ENCODE data around the gene PLCB2. TPM values are rescaled to one million over a fixed set of nuclear protein-coding genes. Genes with fewer than 3 reads are reported as not detected.

PLCB2 gene
- total RNA-seq, 4 donors from 2014 or later = 0.88 to 4.2 (median 2.3) TPM

DNA sequence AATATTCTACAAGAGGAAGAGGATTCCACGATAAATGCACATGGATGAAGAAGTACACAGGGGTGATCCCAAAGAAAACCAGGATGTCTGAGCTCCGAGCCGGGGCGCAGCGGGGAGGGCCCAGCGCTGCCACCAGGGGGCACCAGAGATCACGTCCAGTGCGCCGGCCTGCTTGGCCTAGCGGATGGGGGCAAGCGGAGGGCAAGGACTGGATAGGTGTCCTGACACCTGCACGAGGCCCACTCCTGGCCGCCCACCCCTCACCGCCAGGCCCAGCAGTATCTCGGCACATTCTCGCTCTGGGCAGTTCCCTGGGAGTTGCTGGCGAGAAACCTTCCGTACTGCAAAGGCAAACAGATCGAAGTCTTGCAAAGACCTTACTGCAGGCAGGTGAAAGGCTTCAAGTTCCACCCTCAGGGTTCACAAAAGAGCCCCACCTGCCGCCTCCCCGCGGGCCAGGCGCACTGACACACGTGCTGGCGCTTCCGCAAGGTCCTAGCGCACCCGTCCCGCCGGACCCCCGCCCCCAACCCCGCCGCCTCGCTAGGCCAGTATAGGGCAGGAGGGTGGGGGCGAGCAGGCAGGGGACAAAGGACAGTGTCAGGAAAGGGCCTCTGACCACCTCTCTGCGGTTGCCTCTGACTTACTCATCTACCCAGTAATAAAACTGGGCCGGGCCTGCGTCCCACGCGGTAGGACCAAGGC is 28.1 kb downstream of the PLCB2 start:
- intact Hi-C loops (cut with DNase I; ENCODE audit: low total_unique reads) = loop anchor here (5.0 to 10.0 kb wide), 3 partner anchors 85 to 227 kb away; no protein-coding TSS in a partner anchor
- no peak for TF ChIP-seq POLR2A (IDR thresholded peaks at IDR 0.05)
- TF ChIP-seq, protein P1, sequence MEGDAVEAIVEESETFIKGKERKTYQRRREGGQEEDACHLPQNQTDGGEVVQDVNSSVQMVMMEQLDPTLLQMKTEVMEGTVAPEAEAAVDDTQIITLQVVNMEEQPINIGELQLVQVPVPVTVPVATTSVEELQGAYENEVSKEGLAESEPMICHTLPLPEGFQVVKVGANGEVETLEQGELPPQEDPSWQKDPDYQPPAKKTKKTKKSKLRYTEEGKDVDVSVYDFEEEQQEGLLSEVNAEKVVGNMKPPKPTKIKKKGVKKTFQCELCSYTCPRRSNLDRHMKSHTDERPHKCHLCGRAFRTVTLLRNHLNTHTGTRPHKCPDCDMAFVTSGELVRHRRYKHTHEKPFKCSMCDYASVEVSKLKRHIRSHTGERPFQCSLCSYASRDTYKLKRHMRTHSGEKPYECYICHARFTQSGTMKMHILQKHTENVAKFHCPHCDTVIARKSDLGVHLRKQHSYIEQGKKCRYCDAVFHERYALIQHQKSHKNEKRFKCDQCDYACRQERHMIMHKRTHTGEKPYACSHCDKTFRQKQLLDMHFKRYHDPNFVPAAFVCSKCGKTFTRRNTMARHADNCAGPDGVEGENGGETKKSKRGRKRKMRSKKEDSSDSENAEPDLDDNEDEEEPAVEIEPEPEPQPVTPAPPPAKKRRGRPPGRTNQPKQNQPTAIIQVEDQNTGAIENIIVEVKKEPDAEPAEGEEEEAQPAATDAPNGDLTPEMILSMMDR (IDR thresholded peaks at IDR 0.05) = peak in 1 of 3 donors; percentile 59

DNA sequence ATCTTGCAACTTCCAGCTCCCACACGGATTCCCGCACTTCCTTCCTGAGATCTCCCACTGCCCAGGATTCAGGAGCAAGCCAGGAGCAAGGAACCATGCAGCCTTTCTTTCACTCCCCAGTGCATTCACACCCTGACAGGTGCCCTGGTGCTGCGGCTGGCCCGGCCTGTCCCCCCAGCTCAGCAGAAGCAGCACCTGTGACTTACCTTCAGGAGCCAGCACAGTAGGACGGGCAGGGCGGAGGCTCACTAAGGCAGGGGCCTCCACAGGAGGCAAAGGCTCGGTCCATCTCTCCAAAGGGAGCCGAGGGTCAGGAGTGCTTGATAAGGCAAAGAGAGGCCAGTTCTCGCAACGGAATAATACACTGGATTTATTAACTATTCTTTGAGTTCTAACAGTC is 29.7 kb downstream of the PLCB2 start:
- no peak overlapping the region for H3K4me3 ChIP-seq (ENCODE audit: low read depth, poor library complexity, severe bottlenecking)
- 76 to 77% methylated on average over 9 to 10 of the region's 10 CpGs for WGBS, 2 donors
- no peak for TF ChIP-seq POLR2A (IDR thresholded peaks at IDR 0.05)
- TF ChIP-seq, protein P1 (IDR thresholded peaks at IDR 0.05) = no peak
- DNase-seq (ENCODE audit: low spot score in 2 of 2) = no peak
- intact Hi-C loops (cut with DNase I; ENCODE audit: low total_unique reads) = loop anchor here (5.0 kb wide), 1 partner anchor 226 kb away; no protein-coding TSS in a partner anchor

More for the DNA sequence above, 28.1 kb downstream of the PLCB2 start:
- no peak overlapping the region for H3K4me3 ChIP-seq (ENCODE audit: low read depth, poor library complexity, severe bottlenecking)
- peak; percentile 35 to 93 for DNase-seq (ENCODE audit: low spot score in 2 of 2)
- 15 to 17% methylated on average over 35 to 37 of the region's 40 CpGs for WGBS, 2 donors

DNA sequence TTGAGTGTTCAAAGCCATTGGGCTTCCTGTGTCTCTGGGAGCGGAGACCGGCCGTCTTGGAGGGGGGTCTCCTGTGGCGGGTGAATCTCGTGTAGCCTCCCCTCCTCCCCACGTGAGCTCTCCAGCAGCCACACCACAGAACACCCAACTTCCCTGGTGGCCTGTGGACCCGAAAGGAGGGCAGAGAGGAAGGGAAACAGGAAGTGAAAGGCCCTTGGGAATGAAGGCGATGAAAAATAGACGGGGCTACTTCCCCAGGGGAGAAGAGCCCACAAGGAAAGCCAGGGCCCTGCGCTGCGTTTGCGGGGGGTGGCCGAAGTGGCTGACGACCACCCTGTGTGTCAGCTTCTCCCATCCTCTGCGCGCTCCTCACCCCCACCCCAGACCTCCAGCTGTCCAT is 30.3 kb downstream of the PLCB2 start:
- TF ChIP-seq POLR2A (IDR thresholded peaks at IDR 0.05) = no peak
- TF ChIP-seq, protein P1 (IDR thresholded peaks at IDR 0.05) = no peak
- H3K4me3 ChIP-seq (ENCODE audit: low read depth, poor library complexity, severe bottlenecking) = no peak overlapping the region
- intact Hi-C loops (cut with DNase I; ENCODE audit: low total_unique reads) = loop anchor here (5.0 kb wide), 1 partner anchor 225 kb away; no protein-coding TSS in a partner anchor
- WGBS, 2 donors = 52 to 56% methylated on average over 16 of the region's 16 CpGs
- no peak for DNase-seq (ENCODE audit: low spot score in 2 of 2)

DNA sequence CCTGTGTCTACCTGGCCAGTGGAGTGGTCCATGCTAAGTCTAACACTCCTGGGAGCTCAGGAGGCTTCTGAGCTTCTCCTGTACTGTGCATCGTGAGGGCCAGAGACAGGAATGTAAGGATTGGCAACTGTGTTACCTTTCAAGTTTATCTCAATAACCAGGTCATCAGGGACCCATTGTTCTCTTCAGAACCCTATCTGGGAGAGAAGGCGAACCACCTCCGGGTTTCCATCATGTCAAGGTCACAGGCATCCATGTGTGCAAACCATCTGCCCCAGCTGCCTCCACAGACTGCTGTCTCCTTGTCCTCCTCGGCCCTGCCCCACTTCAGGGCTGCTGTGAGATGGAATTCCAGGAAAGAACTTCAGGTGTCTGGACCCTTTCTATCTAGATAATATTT is 30.8 kb downstream of the PLCB2 start:
- no peak for TF ChIP-seq POLR2A (IDR thresholded peaks at IDR 0.05)
- no peak for DNase-seq (ENCODE audit: low spot score in 2 of 2)
- no peak overlapping the region for H3K4me3 ChIP-seq (ENCODE audit: low read depth, poor library complexity, severe bottlenecking)
- intact Hi-C loops (cut with DNase I; ENCODE audit: low total_unique reads) = loop anchor here (5.0 kb wide), 1 partner anchor 225 kb away; no protein-coding TSS in a partner anchor
- WGBS, 2 donors = 68 to 81% methylated on average over 4 of the region's 4 CpGs

DNA sequence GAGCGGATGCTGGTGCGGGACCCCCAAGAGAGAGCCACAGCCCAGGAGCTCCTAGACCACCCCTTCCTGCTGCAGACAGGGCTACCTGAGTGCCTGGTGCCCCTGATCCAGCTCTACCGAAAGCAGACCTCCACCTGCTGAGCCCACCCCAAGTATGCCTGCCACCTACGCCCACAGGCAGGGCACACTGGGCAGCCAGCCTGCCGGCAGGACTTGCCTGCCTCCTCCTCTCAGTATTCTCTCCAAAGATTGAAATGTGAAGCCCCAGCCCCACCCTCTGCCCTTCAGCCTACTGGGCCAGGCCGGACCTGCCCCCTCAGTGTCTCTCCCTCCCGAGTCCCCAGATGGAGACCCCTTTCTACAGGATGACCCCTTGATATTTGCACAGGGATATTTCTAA is 31.8 kb downstream of the PLCB2 start:
- 86 to 96% methylated on average over 7 of the region's 7 CpGs for WGBS, 2 donors
- intact Hi-C loops (cut with DNase I; ENCODE audit: low total_unique reads) = loop anchor here (5.0 kb wide), 1 partner anchor 224 kb away; no protein-coding TSS in a partner anchor
- no peak overlapping the region for H3K4me3 ChIP-seq (ENCODE audit: low read depth, poor library complexity, severe bottlenecking)
- no peak for DNase-seq (ENCODE audit: low spot score in 2 of 2)
- TF ChIP-seq POLR2A (IDR thresholded peaks at IDR 0.05) = no peak

DNA sequence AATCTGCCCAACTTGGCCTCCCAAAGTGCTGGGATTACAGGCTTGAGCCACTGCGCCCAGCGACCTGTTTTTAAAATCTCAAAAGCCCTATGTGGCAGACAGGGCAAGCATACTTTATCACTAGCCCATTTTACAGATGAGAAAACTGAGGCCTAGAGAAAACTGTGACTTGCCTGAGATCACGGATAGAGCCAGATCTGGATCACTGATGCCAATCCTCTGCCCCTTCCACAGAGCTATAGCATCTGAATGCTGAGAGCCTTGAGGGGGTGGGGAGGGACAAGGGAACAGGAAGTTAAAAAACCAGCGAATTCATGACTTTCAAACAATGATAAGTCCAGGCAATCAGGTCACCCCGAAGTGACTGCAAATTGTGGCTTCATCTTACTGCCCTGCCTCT is 32.2 kb downstream of the PLCB2 start:
- H3K4me3 ChIP-seq (ENCODE audit: low read depth, poor library complexity, severe bottlenecking) = no peak overlapping the region
- WGBS, 2 donors = 79 to 89% methylated on average over 5 of the region's 5 CpGs
- intact Hi-C loops (cut with DNase I; ENCODE audit: low total_unique reads) = loop anchor here (5.0 kb wide), 1 partner anchor 223 kb away; no protein-coding TSS in a partner anchor

More for the DNA sequence above, 32.2 kb downstream of the PLCB2 start:
- TF ChIP-seq, protein P1 (IDR thresholded peaks at IDR 0.05) = no peak
- no peak for TF ChIP-seq POLR2A (IDR thresholded peaks at IDR 0.05)
- DNase-seq (ENCODE audit: low spot score in 2 of 2) = no peak

All from lower leg skin (tissue), 4 donors.